Measurements from ENCODE around the gene TEX2. TPM values are rescaled to one million over a fixed set of nuclear protein-coding genes. Genes with fewer than 3 reads are reported as not detected.

Gene TEX2
- total and polyA plus RNA-seq, 7 donors: 4.6 to 50.7 (median 39.3) TPM

GRCh38 chr17:64154717-64155116, 108.3 kb downstream of the TEX2 start:
- no peak for DNase-seq
- 89 to 95% methylated on average over 9 of the region's 9 CpGs for WGBS, 2 donors
- no peak for TF ChIP-seq EP300 (IDR thresholded peaks at IDR 0.05)
- no peak for TF ChIP-seq POLR2A (IDR thresholded peaks at IDR 0.05)
- no peak for TF ChIP-seq CTCF (IDR thresholded peaks at IDR 0.05)
- no peak for TF ChIP-seq POLR2AphosphoS5 (IDR thresholded peaks at IDR 0.05)
- no peaks in the 10 kb centered on the region for H3K9me3 ChIP-seq
- intact Hi-C loops (cut with DNase I): no loop called here
- no peak overlapping the region for H3K4me3 ChIP-seq
- H3K4me1 ChIP-seq: peaks cover 0 to 21% (median 14%) of the 10 kb centered on the region in 4 donors
- peaks cover 0 to 47% (median 10%) of the 10 kb centered on the region in 4 donors for H3K36me3 ChIP-seq
- H3K27ac ChIP-seq: peak overlapping the region in 3 of 4 donors; percentile 59 to 66 (median 62)
- no peaks in the 10 kb centered on the region for H3K27me3 ChIP-seq

GRCh38 chr17:64154313-64154695, 108.8 kb downstream of the TEX2 start:
- Histone ChIP-seq H3K4me3 (no peak overlapping the region), H3K27me3 (no peaks in the 10 kb centered on the region), H3K27ac (peak overlapping the region in 1 of 4 donors; percentile 62), H3K4me1 (peaks cover 0 to 21% (median 14%) of the 10 kb centered on the region in 4 donors), H3K36me3 (peaks cover 0 to 47% (median 10%) of the 10 kb centered on the region in 4 donors), H3K9me3 (no peaks in the 10 kb centered on the region)
- DNase-seq: no peak
- intact Hi-C loops (cut with DNase I): no loop called here
- TF ChIP-seq EP300 (IDR thresholded peaks at IDR 0.05) (no peak), POLR2AphosphoS5 (IDR thresholded peaks at IDR 0.05) (no peak), CTCF (IDR thresholded peaks at IDR 0.05) (no peak), POLR2A (IDR thresholded peaks at IDR 0.05) (no peak)
- 71 to 84% methylated on average over 4 of the region's 4 CpGs for WGBS, 2 donors

DNA sequence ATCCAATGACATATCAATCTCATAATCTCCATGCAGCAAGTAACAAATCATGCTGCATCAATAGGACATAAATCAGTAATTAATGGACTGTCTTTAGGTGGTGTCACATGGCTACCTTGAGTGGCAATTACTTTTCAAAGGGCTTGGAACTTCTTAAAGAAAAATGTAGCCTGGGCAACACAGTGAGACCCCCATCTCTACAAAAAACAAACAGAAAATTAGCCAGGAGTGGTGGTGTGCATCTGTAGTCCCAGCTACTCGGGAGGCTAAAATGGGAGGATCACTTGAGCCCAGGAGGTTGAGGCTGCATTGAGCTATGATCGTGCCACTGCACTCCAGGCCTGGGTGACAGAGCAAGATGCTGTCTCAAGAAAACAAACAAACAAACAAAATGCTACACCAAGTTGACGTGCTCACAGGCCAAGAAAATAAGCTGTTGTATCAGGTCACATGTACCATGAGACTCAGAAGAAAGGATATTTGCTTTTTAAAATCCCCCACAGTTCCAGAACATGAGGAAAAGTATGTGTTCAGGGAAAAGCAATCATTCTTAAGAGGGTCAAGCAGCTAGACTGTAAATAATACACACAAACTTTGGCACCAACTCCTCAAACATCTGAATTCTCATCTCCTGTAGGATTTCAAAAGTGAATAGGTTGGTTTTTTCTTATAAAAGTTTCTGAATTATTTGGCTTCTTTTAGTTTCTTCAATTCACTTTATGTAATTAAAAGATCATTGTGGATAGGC, 109.3 kb downstream of the TEX2 start:
- Histone ChIP-seq H3K4me1 (peaks cover 0 to 21% (median 14%) of the 10 kb centered on the region in 4 donors), H3K36me3 (peaks cover 0 to 48% (median 10%) of the 10 kb centered on the region in 4 donors), H3K27ac (no peak overlapping the region), H3K27me3 (no peaks in the 10 kb centered on the region), H3K9me3 (no peaks in the 10 kb centered on the region), H3K4me3 (no peak overlapping the region)
- DNase-seq: no peak
- intact Hi-C loops (cut with DNase I): no loop called here
- WGBS, 2 donors: 88 to 89% methylated on average over 3 of the region's 3 CpGs
- TF ChIP-seq EP300 (IDR thresholded peaks at IDR 0.05) (no peak), POLR2A (IDR thresholded peaks at IDR 0.05) (no peak), POLR2AphosphoS5 (IDR thresholded peaks at IDR 0.05) (no peak), CTCF (IDR thresholded peaks at IDR 0.05) (no peak)

DNA sequence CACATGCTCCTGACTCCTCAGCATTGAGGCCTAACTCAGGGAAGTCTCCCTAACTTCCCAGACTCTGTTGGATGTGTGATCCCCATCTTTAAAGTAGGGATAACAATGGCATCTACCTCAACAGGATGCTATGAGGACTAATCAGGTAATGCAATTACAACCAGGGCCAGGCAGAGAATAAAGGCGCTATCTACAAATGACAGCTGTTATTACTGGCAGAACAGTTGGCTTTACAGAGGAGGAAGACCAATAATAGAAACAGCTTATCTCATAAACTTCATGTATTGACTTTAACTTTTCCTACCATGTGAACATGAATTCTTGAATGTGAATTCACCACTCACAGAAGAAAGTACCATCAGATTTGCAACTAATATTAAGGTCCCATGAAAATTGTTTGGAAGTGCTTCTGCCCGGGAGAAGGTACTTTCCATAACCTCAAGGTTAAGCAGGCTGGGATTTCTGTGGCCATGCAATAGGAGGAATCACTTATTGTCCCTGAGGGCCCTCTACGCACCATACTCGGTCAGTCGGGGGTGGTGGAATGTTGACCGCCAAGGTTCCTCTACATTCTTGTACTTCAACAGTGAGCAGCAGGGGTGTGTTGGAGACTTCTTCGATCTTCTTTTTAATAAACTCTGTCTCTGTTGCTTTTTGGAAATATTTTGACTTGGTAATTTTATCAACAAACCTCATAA, 110.5 kb downstream of the TEX2 start:
- peaks cover 0 to 55% (median 10%) of the 10 kb centered on the region in 4 donors for H3K36me3 ChIP-seq
- no peak for TF ChIP-seq POLR2AphosphoS5 (IDR thresholded peaks at IDR 0.05)
- TF ChIP-seq EP300 (IDR thresholded peaks at IDR 0.05): no peak
- TF ChIP-seq POLR2A (IDR thresholded peaks at IDR 0.05): no peak
- TF ChIP-seq CTCF (IDR thresholded peaks at IDR 0.05): no peak
- no peaks in the 10 kb centered on the region for H3K9me3 ChIP-seq
- intact Hi-C loops (cut with DNase I): no loop called here
- no peak for DNase-seq
- no peak overlapping the region for H3K4me3 ChIP-seq
- H3K27me3 ChIP-seq: no peaks in the 10 kb centered on the region
- WGBS, 2 donors: 93 to 95% methylated on average over 7 of the region's 7 CpGs
- H3K27ac ChIP-seq: no peak overlapping the region
- H3K4me1 ChIP-seq: peaks cover 0 to 23% (median 20%) of the 10 kb centered on the region in 4 donors

Measured in sigmoid colon (tissue), 7 donors.